Stimulated activated CD8-positive, alpha-beta memory T cell treated with anti-CD3 and anti-CD28 coated beads, Interleukin-2, amount 100 ng/mL, for 1 hour (primary cell): Measurements from ENCODE around the gene PALLD.
"Not testable (repeated sequence)": the region's sequence is repeated elsewhere in the genome, so short reads cannot be mapped to it uniquely, and the experiment has no call there.

Experiments used
- DNase-seq, 2 donors: peaks; one replicate each; pipeline ENCODE4 v3.0.0-alpha.2; 2020; ENCODE audit warnings: low read depth in 2 of 2

Gene PALLD

GRCh38 chr4:168707205-168707604, 210.4 kb downstream of the PALLD start:
- no peak for DNase-seq

- DNase-seq = no peak
Observed at GRCh38 chr4:168708108-168708507, 211.3 kb downstream of the PALLD start.

DNA sequence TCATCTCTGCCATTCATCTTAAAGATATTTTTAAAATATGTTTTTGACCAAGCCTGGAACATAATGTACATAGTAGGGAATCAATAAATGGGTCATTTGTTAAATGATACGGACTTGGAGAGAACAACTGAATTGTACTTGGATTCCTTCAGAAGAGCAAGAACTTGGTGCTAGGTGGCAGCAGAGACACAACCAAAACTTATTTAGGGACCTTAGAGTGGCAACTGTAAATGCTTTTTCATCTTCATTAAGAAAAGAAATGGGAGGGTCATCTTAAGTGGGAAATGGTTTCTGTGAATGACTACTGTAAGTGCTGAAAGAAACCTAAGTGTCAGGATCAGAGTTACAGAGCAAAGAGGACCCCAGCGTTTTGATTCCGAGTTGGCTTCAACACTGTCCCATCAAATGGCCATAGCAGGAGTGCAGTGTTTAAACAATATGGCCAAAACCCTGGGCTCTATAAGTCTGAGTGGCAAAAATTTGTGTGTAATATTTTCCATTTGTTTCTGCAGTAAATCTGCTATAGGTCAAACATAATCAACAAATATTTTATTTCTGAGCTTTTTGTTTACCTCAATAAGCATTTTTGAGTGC, 213.6 kb downstream of the PALLD start:
- no peak for DNase-seq

GRCh38 chr4:168711197-168712140, 214.6 kb downstream of the PALLD start:
- no peak for DNase-seq

GRCh38 chr4:168712316-168712890, 215.6 kb downstream of the PALLD start:
- DNase-seq = no peak

DNA sequence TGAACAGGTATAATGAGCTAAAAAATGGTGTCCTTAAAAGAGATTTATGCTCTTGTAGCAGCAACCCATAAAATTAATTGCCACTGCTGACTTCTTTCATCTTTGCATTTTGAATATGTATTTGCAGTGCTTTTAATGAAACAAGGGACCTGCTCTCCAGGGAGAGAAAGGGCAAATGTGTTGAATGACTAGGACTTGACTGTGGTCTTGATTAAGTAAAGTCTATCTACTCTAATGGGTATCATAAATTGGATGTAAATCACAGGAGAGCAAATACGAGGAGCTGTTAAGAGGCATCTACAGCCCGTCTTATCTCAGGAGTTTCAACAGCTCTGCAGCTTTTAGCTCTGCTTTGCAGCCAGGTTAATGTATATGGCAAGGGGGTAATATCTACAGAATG, 216.4 kb downstream of the PALLD start:
- no peak for DNase-seq

GRCh38 chr4:168715896-168716295, 219.0 kb downstream of the PALLD start:
- DNase-seq = no peak

DNA sequence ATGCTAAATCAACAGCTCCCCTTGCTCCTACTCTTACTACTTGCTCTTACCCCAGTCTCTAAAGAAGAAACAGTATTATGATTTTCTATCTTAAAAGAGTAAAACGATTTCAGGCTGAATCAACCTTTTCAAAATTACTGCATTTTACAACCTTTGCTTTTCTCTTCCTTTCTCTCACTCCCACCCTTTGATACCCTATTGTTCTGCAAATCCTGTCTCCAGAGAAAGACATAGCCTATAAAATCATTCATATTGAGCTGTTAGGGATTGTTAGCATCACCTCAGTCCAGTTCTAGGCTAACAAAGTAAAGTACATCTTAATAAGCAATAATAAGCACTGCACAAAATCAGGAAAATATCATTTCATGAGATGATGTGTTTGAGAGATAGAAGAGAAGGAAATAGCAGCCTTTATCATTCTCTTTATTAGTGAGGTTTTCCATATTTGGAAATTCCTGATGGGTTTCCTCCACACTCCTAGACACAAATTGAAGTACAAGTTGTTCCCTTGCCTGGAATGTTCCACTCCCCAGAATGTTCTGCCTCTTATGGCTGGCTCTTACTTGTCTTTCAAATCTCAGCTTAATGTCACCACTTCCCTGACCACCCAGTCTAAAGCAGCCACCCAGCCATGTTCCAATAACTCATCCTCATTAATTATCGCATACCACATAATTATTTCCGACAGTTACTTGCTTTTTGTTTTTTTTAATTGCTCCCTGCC, 219.7 kb downstream of the PALLD start:
- no peak for DNase-seq

GRCh38 chr4:168717847-168718246, 221.0 kb downstream of the PALLD start:
- DNase-seq = no peak

DNA sequence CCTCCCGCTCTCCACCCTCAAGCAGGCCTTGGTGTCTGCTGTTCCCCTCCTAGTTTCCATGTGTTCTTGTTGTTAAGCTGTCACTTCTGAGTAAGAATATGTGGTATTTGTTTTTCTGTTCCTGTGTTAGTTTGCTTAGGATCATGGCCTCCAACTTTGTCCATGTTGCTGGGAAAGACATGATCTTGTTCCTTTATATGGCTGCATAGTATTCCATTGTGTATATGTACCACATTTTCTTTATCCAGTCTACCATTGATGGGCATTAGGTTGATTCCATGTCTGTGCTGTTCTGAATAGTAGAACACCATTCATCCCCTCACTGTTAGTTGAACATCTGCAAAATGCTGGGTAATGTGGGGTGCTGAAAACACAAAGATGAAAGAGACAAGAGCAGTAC, 222.9 kb downstream of the PALLD start:
- no peak for DNase-seq

GRCh38 chr4:168720396-168720900, 223.6 kb downstream of the PALLD start:
- no peak for DNase-seq

GRCh38 chr4:168722391-168722790, 225.5 kb downstream of the PALLD start:
- no peak for DNase-seq

- DNase-seq = no peak
Observed at GRCh38 chr4:168723020-168723419, 226.2 kb downstream of the PALLD start.

GRCh38 chr4:168723569-168723968, 226.7 kb downstream of the PALLD start:
- no peak for DNase-seq

DNA sequence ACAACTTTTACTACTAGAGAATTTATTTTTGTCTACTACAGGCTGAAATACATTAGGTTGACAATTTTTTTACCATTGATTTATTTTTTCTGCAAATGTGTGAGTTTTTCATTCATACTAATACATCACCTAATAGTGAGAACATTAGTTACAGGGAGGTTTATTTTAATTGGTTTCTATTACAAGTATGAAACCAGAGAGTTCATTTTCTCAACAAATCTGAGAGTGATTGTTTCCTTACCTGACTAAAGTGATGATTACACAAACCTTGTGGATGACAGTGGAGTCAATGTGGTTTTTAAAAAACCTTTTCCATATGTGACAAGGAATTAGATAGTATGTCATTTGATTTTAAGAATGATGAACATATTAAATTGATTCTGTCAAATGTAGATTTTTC, 227.4 kb downstream of the PALLD start:
- no peak for DNase-seq

DNA sequence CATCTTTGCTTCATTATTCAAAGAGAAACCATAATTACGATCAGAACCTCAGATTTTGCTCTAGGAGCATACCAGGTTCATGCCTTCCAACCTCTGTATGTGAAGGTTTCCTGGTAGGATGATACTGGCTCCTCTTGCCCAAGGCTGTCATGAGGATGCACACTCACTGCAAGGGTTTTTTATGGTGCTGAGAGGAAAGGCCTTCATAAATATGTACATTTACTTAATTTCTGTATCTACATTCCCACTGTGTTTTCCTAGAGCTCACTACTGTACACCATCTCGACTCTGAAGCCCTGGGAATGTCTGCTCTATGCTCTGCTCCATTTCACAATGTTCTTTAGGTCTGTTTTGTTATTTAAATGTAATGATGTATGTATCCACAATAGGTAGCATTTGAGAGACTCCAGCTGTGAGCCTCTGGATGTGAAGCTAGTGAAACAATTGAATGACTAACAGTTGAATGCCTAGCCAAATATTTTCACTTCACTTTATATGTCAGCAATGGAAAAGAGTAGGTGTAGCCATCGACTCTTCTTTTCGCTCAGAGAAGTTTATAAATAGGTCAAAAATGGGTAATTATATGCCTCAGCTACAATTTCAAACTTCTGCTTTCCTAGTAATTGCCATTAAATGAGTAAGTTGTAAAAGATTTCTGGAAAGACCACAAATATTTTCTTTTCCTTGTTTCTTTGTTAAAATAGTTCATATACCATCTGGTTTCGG, 228.0 kb downstream of the PALLD start:
- no peak for DNase-seq

DNA sequence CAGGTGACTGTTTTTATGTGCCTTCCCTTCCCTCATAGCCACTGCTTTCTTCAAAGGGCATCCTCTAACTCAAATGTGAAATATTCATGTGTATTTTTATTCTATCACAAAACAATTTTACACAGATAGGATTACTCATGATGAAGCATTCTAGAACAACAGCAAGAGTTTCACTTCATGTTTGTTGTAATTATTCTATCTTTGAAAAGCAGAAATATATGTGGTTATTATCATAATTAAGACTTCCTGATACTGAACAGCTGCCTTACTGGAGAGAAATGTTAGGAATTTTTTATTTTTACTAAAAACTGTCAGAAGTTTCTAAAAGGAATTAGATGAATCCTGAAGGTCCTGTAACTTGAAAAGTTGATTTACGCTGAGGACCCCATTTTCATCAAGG, 229.1 kb downstream of the PALLD start:
- no peak for DNase-seq

- not testable (repeated sequence) for DNase-seq
Observed at GRCh38 chr4:168727181-168727580, 230.3 kb downstream of the PALLD start.

GRCh38 chr4:168731006-168731636, 234.3 kb downstream of the PALLD start:
- no peak for DNase-seq

- no peak for DNase-seq
Observed at GRCh38 chr4:168731706-168732414, 235.0 kb downstream of the PALLD start.
